H1 (cell line): ENCODE results near the gene CRYGB. TPM values are rescaled to one million over a fixed set of nuclear protein-coding genes. Genes with fewer than 3 reads are reported as not detected.

Experiments
- CBX8 ChIP-seq: fragments of 300-800, 300-1000 bp; sonication (generic); IDR thresholded peaks from 2 replicates; pipeline ENCODE4 v1.7.1; 2016; ENCODE audit warnings: low read depth, low read length, borderline replicate concordance
- NRF1 ChIP-seq: IDR thresholded peaks from 2 replicates; pipeline ENCODE4 v1.6.1; 2011; ENCODE audit warnings: mild to moderate bottlenecking, low read depth, low read length, improper control_type of control experiment
- SRF ChIP-seq: IDR thresholded peaks from 2 replicates; pipeline ENCODE4 v1.6.1; 2011; ENCODE audit warnings: mild to moderate bottlenecking, low read depth, low read length, moderate library complexity
- polyA plus RNA-seq, 7 experiments: library from polyadenylated mRNA; depleted of rRNA in 3 of 7; stranded (reverse) in 5 of 7; unstranded in 2 of 7; fragments of >200 nt in 5 of 7; fragments of 200-250 nt in 2 of 7; gene quantifications; 1 replicate in 5 of 7; 2 replicates in 1 of 7; 4 replicates in 1 of 7; pipeline versions ENCODE4 v1.2.1 to v1.2.3, GENCODE V29; 2011 to 2013; ENCODE audit warnings: missing spikeins in 2 of 7, mixed read lengths in 2 of 7
- total RNA-seq: library from RNA; stranded (reverse); fragmentation: NEBNext Ultra II Directional; extraction: Animal tissue kit (Norgen Biotek cat#: 25700); gene quantifications from 2 replicates; pipeline ENCODE4 v1.2.1, GENCODE V29; 2021
- TF ChIP-seq, protein P1 (sequence below): IDR thresholded peaks from 2 replicates; pipeline ENCODE4 v1.6.1; 2011; ENCODE audit warnings: low read length, improper control_type of control experiment

CRYGB gene
- total and polyA plus RNA-seq, 2 of the 8 experiments (the other 6 are each of a cell fraction or from before 2014, with no cell fraction given), result 0.38 TPM; not detected in 1

DNA sequence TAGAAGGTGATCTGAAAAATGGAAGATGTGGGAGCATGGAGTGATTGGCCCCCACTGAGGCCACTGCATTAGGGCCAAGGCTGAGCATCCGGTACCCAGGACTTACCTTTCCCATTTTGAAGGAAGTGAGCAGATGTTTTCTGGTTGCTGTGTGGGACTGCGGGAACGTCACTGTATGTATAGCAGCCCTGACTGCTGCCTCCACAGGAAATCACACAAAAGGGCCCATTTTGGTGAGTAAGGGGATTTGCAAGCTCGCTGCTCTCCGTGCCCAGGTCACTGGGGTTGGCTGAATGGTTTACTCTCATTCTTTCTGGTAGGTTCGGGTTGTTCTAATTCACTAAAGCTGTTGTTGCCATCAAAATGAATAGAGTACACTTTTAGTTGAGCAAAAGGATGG, at the start of gene CRYGB (continued):
- TF ChIP-seq CBX8 (no peak), NRF1 (no peak), SRF (no peak)
- TF ChIP-seq, protein P1, sequence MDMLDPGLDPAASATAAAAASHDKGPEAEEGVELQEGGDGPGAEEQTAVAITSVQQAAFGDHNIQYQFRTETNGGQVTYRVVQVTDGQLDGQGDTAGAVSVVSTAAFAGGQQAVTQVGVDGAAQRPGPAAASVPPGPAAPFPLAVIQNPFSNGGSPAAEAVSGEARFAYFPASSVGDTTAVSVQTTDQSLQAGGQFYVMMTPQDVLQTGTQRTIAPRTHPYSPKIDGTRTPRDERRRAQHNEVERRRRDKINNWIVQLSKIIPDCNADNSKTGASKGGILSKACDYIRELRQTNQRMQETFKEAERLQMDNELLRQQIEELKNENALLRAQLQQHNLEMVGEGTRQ, result no peak
